ENCODE data around the gene ZMYND10.

Gene ZMYND10

GRCh38 chr3:50353245-50354004 is 7.9 kb upstream of the ZMYND10 start:
- peak overlapping the region; percentile 91; the same call in 1 of the 2 replicates for H3K27ac ChIP-seq
- no peak for TF ChIP-seq CTCF (conservative IDR thresholded peaks at IDR 0.05)

GRCh38 chr3:50352781-50353180 is 7.2 kb upstream of the ZMYND10 start:
- H3K27ac ChIP-seq = peak overlapping the region; percentile 91
- peak; percentile 54 for TF ChIP-seq CTCF (conservative IDR thresholded peaks at IDR 0.05)

GRCh38 chr3:50351323-50351697 is 5.8 kb upstream of the ZMYND10 start:
- TF ChIP-seq CTCF (conservative IDR thresholded peaks at IDR 0.05) = no peak
- H3K27ac ChIP-seq = peak overlapping the region; percentile 91

- H3K27ac ChIP-seq = peak within 1 kb of the TSS; percentile 91
These were observed 5.2 kb upstream of the ZMYND10 start, which contains the start of the genes CYB561D2 and NPRL2 for GRCh38 chr3:50350527-50351322. Gene CYB561D2, plus strand, starts transcription at chr3:50350862. Its CDS starts 572 bp downstream, at chr3:50351434. Gene NPRL2, minus strand, starts transcription at chr3:50350775. Its CDS starts 123 bp downstream, at chr3:50350652.

GRCh38 chr3:50350213-50350526 is 4.6 kb upstream of the ZMYND10 start:
- peak overlapping the region; percentile 91 for H3K27ac ChIP-seq
- TF ChIP-seq CTCF (conservative IDR thresholded peaks at IDR 0.05) = no peak

More at GRCh38 chr3:50350527-50351322, 5.2 kb upstream of the ZMYND10 start, which contains the start of the genes CYB561D2 and NPRL2:
- no peak for TF ChIP-seq CTCF (conservative IDR thresholded peaks at IDR 0.05)

- H3K27ac ChIP-seq = peak overlapping the region; percentile 91
- TF ChIP-seq CTCF (conservative IDR thresholded peaks at IDR 0.05) = peak; percentile 89
These were observed 1.8 kb upstream of the ZMYND10 start for GRCh38 chr3:50347187-50347813.

- no peak for TF ChIP-seq CTCF (conservative IDR thresholded peaks at IDR 0.05)
These were observed 524 bp downstream of the ZMYND10 start for GRCh38 chr3:50345008-50345407.

More at GRCh38 chr3:50345008-50345407, 524 bp downstream of the ZMYND10 start:
- peak overlapping the region; percentile 58; the same call in 1 of the 2 replicates for H3K27ac ChIP-seq

All from VCaP (cell line).